ENCODE results near the gene EFNB3.

The EFNB3 gene

GRCh38 chr17:7700510-7700909, 4.5 kb upstream of the EFNB3 start:
- no peak for DNase-seq

GRCh38 chr17:7701681-7702080, 3.3 kb upstream of the EFNB3 start:
- no peak for DNase-seq

- DNase-seq: no peak
Measured at GRCh38 chr17:7702776-7703175, 2.2 kb upstream of the EFNB3 start.

GRCh38 chr17:7703584-7704479, 1.2 kb upstream of the EFNB3 start:
- DNase-seq: peak; percentile 91

- DNase-seq: peak; percentile 48
Measured at GRCh38 chr17:7705269-7706255, 560 bp downstream of the EFNB3 start.

- no peak for DNase-seq
Measured at GRCh38 chr17:7706631-7707354, 1.8 kb downstream of the EFNB3 start.

- DNase-seq: peak; percentile 70
Measured at GRCh38 chr17:7707446-7707845, 2.4 kb downstream of the EFNB3 start.

GRCh38 chr17:7707858-7708750, 3.1 kb downstream of the EFNB3 start:
- DNase-seq: no peak

GRCh38 chr17:7709031-7709430, 4.0 kb downstream of the EFNB3 start:
- DNase-seq: no peak

GRCh38 chr17:7710301-7710700, 5.3 kb downstream of the EFNB3 start:
- DNase-seq: no peak

GRCh38 chr17:7711051-7711755, 6.2 kb downstream of the EFNB3 start:
- DNase-seq: peak; percentile 57

- peak; percentile 73 for DNase-seq
Measured at GRCh38 chr17:7712111-7712771, 7.2 kb downstream of the EFNB3 start.

- no peak for DNase-seq
Measured at GRCh38 chr17:7713782-7714181, 8.8 kb downstream of the EFNB3 start.

- no peak for DNase-seq
Measured at GRCh38 chr17:7714721-7715594, 10.0 kb downstream of the EFNB3 start.

- peak; percentile 55 for DNase-seq
Measured at GRCh38 chr17:7715936-7716886, 11.2 kb downstream of the EFNB3 start.

- DNase-seq: peak; percentile 96
Measured at GRCh38 chr17:7716901-7717755, 12.1 kb downstream of the EFNB3 start, which contains the start of gene DNAH2. Gene DNAH2 (plus strand): TSS chr17:7717744. CDS start chr17:7719735, 1,991 bp downstream.

GRCh38 chr17:7717756-7718350, 12.9 kb downstream of the EFNB3 start:
- peak; percentile 72 for DNase-seq

Measured in DMS53 (cell line).